ENCODE results near the gene UGT1A4. TPM values are rescaled to one million over a fixed set of nuclear protein-coding genes. Genes with fewer than 3 reads are reported as not detected.

Gene UGT1A4
- total RNA-seq, 6 experiments from 2014 or later = not detected

DNA sequence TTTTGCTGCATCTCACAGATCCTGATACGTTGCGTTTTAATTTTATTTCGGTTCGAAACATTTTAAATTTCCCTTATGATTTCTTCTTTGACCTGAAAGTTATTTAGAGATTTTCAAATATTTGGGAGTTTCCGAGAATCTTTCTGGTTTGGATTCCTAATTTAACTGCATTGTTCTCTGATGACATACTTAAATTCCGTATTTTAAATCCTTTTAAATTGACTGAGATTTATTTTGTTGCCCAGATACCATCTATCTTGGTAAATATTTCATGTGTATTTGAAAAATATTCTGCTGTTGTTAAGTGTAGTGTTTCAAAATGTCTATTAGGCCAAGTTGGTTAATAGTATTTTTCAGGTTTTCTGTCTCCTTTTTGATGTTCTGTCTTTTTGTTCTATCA, 97.3 kb downstream of the UGT1A4 start:
- H3K27me3 Mint-ChIP-seq (ENCODE audit: insufficient read depth) = peaks cover 15% of the 10 kb centered on the region
- TF ChIP-seq, protein P1, sequence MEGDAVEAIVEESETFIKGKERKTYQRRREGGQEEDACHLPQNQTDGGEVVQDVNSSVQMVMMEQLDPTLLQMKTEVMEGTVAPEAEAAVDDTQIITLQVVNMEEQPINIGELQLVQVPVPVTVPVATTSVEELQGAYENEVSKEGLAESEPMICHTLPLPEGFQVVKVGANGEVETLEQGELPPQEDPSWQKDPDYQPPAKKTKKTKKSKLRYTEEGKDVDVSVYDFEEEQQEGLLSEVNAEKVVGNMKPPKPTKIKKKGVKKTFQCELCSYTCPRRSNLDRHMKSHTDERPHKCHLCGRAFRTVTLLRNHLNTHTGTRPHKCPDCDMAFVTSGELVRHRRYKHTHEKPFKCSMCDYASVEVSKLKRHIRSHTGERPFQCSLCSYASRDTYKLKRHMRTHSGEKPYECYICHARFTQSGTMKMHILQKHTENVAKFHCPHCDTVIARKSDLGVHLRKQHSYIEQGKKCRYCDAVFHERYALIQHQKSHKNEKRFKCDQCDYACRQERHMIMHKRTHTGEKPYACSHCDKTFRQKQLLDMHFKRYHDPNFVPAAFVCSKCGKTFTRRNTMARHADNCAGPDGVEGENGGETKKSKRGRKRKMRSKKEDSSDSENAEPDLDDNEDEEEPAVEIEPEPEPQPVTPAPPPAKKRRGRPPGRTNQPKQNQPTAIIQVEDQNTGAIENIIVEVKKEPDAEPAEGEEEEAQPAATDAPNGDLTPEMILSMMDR (IDR thresholded peaks at IDR 0.05) = no peak
- no peaks in the 10 kb centered on the region for H3K36me3 Mint-ChIP-seq (ENCODE audit: low read depth)
- H3K4me1 Mint-ChIP-seq (ENCODE audit: low read depth) = no peaks in the 10 kb centered on the region
- DNase-seq = no peak
- H3K4me3 Mint-ChIP-seq = no peak overlapping the region
- no peak overlapping the region for H3K27ac Mint-ChIP-seq
- no peaks in the 10 kb centered on the region for H3K9me3 Mint-ChIP-seq

DNA sequence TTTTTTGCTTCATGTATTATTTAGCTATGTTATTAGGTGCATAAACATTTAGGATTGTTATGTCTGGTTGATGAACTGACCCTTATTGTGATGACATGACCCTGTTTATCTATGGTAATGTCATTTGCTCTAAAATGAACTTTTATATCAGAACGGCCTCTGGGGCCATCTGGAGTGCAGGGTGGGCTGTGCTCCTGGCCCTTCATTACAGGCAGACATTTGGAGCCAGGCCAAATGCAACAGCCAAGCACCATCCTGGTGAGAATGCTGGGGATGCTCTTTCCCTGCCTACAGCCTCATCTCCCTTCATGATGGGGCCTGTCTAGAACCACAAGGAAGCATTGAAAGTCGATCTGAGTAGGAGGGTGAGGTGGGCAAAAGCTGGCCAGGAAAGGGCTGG, 97.8 kb downstream of the UGT1A4 start:
- H3K27ac Mint-ChIP-seq = no peak overlapping the region
- no peaks in the 10 kb centered on the region for H3K4me1 Mint-ChIP-seq (ENCODE audit: low read depth)
- H3K4me3 Mint-ChIP-seq = no peak overlapping the region
- H3K36me3 Mint-ChIP-seq (ENCODE audit: low read depth) = no peaks in the 10 kb centered on the region
- H3K9me3 Mint-ChIP-seq = no peaks in the 10 kb centered on the region
- no peak for DNase-seq
- TF ChIP-seq, protein P1 (IDR thresholded peaks at IDR 0.05) = no peak
- peaks cover 18% of the 10 kb centered on the region for H3K27me3 Mint-ChIP-seq (ENCODE audit: insufficient read depth)

DNA sequence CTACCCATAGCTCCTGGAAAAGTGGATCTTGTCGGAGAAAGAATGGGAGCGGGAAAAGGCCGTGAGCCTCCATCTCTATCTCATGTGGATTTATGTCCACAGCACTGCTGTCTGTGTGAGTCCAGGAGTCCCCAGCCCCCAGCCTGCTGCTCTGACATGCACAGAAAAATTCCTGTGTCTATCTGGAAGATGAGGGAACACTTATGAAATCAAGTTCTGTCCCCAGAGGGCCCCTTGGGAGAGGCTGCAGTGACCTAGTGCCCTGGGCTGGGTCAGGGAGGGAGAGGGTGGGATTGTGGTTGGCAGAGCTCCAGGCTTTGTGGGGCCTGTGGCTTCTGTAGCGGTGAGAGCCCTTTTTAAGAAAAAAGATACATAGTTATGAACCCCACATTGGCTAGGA, 98.2 kb downstream of the UGT1A4 start:
- Mint-ChIP-seq H3K27me3 (ENCODE audit: insufficient read depth) (peaks cover 20% of the 10 kb centered on the region), H3K27ac (no peak overlapping the region)
- no peak for DNase-seq

DNA sequence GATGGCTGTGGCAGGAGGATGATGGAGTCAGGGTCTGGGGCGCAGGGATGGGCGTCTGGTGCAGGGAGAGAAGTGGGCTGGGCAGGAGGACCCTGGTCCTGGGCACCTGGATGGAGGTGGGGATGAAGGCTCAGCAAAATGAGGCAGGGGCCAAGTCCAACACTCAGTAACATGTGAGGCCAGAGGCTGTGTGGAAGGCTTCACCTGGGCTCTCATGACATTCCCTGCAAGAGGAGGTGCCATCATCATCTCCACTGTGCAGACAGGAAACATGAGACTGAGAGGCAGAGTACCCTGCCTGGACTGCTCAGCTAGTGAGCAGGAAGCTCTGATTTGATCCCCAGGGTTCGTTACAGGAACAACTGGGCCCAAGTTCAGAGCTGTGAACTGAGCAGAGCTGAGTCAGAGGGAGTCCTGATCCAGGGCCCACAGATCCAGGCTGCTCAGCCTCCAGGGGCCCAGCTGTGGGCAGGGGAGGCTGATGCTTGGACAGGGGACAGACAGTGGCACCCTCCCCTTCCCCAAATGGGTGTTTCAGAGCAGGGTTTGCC, 98.9 kb downstream of the UGT1A4 start:
- DNase-seq = no peak
- Mint-ChIP-seq H3K4me3 (no peak overlapping the region), H3K9me3 (no peaks in the 10 kb centered on the region), H3K36me3 (ENCODE audit: low read depth) (no peaks in the 10 kb centered on the region), H3K4me1 (ENCODE audit: low read depth) (no peaks in the 10 kb centered on the region), H3K27me3 (ENCODE audit: insufficient read depth) (peaks cover 20% of the 10 kb centered on the region), H3K27ac (no peak overlapping the region)
- TF ChIP-seq, protein P1 (IDR thresholded peaks at IDR 0.05) = no peak

More for the DNA sequence above, 98.2 kb downstream of the UGT1A4 start:
- no peaks in the 10 kb centered on the region for H3K36me3 Mint-ChIP-seq (ENCODE audit: low read depth)
- H3K4me1 Mint-ChIP-seq (ENCODE audit: low read depth) = no peaks in the 10 kb centered on the region
- H3K9me3 Mint-ChIP-seq = no peaks in the 10 kb centered on the region
- H3K4me3 Mint-ChIP-seq = no peak overlapping the region
- TF ChIP-seq, protein P1 (IDR thresholded peaks at IDR 0.05) = no peak

DNA sequence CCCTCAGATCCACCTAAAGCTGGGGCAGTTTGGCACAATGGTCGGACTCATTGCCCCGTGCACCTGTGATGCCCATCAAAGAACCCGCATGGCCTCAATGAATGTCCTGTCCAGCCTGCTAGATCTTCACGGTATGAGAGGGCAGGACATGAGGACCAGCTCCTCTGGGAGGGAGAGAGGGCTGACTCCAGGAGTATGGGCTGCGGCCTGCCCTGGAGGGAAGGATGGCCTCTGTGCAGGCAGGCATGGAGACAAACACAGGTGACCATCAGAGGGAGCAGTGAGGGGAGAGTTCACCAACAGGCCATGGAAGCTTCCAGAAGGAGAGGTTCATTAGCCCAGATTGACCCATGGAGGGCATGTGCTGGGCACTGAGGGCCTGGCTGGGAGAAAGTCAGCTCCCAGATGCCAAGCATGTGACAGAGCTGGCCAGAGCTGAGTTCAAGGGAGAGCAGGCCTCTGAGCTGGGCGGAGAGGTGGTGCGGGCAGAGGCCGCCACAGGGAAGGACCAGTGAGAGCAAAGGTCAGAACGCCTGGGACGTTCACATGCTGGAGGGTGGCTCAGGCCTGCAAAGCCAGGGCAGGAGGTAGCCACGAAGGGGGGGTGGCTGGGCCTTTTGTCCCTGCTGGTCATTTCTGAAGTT, 99.6 kb downstream of the UGT1A4 start:
- Mint-ChIP-seq H3K27ac (no peak overlapping the region), H3K27me3 (ENCODE audit: insufficient read depth) (peaks cover 22% of the 10 kb centered on the region), H3K4me1 (ENCODE audit: low read depth) (no peaks in the 10 kb centered on the region), H3K9me3 (no peaks in the 10 kb centered on the region), H3K36me3 (ENCODE audit: low read depth) (no peaks in the 10 kb centered on the region), H3K4me3 (no peak overlapping the region)
- TF ChIP-seq, protein P1 (IDR thresholded peaks at IDR 0.05) = no peak
- no peak for DNase-seq
